Testis (tissue), 2 donors: ENCODE data around the gene YDJC.

Source experiments
- CTCF ChIP-seq, 3 experiments: fragments of 450-650 bp in 2 of 3; fragments of 200-600 bp in 1 of 3; sonication (generic) in 1 of 3; IDR thresholded peaks; one replicate each; pipeline ENCODE4 v1.5.1; 2016 to 2019; ENCODE audit warnings: antibody characterized with exemption in 3 of 3, mild to moderate bottlenecking in 2 of 3, moderate library complexity in 1 of 3
- POLR2A ChIP-seq: fragments of 450-650 bp; IDR thresholded peaks from one replicate; pipeline ENCODE4 v1.6.1; 2017; ENCODE audit warnings: antibody characterized with exemption, mild to moderate bottlenecking, moderate library complexity

DNA sequence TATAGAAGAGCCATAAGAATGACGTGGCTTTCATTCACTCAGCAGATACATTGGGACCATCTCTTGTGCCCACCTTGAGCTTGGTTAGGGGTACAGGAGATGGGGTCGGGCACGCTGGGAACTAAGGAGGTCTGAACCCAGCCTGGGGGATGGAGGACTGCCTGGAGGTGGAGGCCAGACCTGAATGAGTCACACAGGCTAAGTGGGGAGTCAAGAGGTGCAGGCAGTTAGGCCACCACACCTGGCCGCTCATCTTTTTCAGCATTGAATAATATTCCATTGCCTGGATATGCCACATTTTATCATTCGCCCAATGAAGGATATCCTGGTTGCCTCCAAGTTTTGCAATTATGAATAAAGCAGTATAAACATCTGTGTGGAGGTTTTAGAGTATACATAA lies 32.2 kb upstream of the YDJC start:
- TF ChIP-seq POLR2A = no peak
- no peak for TF ChIP-seq CTCF (IDR thresholded peaks at IDR 0.05)
